SK-N-SH treated with all-trans-retinoic acid at 6 μM for 48 hours (cell line): ENCODE measurements around the gene ARHGAP22.
"Not testable (repeated sequence)": the region's sequence is repeated elsewhere in the genome, so short reads cannot be mapped to it uniquely, and the experiment has no call there.

Source experiments
- ATAC-seq: fragments of 200-7000 bp; cut with Tn5 transposase; 3 replicates; pipeline ENCODE4 v1.9.1; 2020; ENCODE audit warnings: mild to moderate bottlenecking, moderate library complexity
- ARNTL ChIP-seq: fragments of 450-650 bp; formaldehyde crosslinking; IDR thresholded peaks from 2 replicates; pipeline ENCODE4 v1.5.0; 2020; ENCODE audit warnings: low read depth, mild to moderate bottlenecking, moderate library complexity, borderline replicate concordance
- BACH2 ChIP-seq: fragments of 250-450 bp; sonication (Bioruptor Pico); IDR thresholded peaks from 2 replicates; pipeline ENCODE4 v1.9.0; 2021; ENCODE audit warnings: mild to moderate bottlenecking, borderline replicate concordance
- CSDC2 ChIP-seq: fragments of 250-450 bp; sonication (Bioruptor Pico); IDR thresholded peaks from 2 replicates; pipeline ENCODE4 v1.5.0; 2020; ENCODE audit warnings: mild to moderate bottlenecking, moderate library complexity
- CSRNP3 ChIP-seq: fragments of 250-450 bp; sonication (Bioruptor Pico); IDR thresholded peaks from 2 replicates; pipeline ENCODE4 v1.5.1; 2021; ENCODE audit warnings: mild to moderate bottlenecking, moderate library complexity
- GLIS3 ChIP-seq: fragments of 250-450 bp; sonication (Bioruptor Pico); IDR thresholded peaks from 2 replicates; pipeline ENCODE4 v1.5.0; 2020; ENCODE audit warnings: mild to moderate bottlenecking, moderate library complexity
- ISL1 ChIP-seq: fragments of 250-450 bp; sonication (Bioruptor Pico); IDR thresholded peaks from 2 replicates; pipeline ENCODE4 v2.1.2; 2022; ENCODE audit warnings: mild to moderate bottlenecking, moderate library complexity
- OSR1 ChIP-seq: fragments of 250-450 bp; sonication (Bioruptor Pico); IDR thresholded peaks from 2 replicates; pipeline ENCODE4 v1.8.0; 2022; ENCODE audit warnings: moderate library complexity, mild to moderate bottlenecking, inconsistent platforms
- PATZ1 ChIP-seq: fragments of 250-450 bp; sonication (Bioruptor Pico); IDR thresholded peaks from 2 replicates; pipeline ENCODE4 v1.8.0; 2020; ENCODE audit warnings: mild to moderate bottlenecking, moderate library complexity, borderline replicate concordance
- PPARA ChIP-seq: fragments of 250-450 bp; sonication (Bioruptor Pico); IDR thresholded peaks from 2 replicates; pipeline ENCODE4 v1.5.0; 2020; ENCODE audit warnings: mild to moderate bottlenecking, borderline replicate concordance
- RARB ChIP-seq: fragments of 250-450 bp; sonication (Bioruptor Pico); IDR thresholded peaks from 2 replicates; pipeline ENCODE4 v1.8.0; 2021; ENCODE audit warnings: mild to moderate bottlenecking, moderate library complexity
- TCF4 ChIP-seq: fragments of 250-450 bp; sonication (Bioruptor Pico); IDR thresholded peaks from 2 replicates; pipeline ENCODE4 v1.8.0; 2021; ENCODE audit warnings: mild to moderate bottlenecking, moderate library complexity, borderline replicate concordance
- TOX ChIP-seq: fragments of 250-450 bp; sonication (Bioruptor Pico); IDR thresholded peaks from 2 replicates; pipeline ENCODE4 v1.8.0; 2021; ENCODE audit warnings: mild to moderate bottlenecking, moderate library complexity, borderline replicate concordance
- TSHZ2 ChIP-seq: fragments of 250-450 bp; sonication (Bioruptor Pico); IDR thresholded peaks from 2 replicates; pipeline ENCODE4 v1.5.0; 2020; ENCODE audit warnings: mild to moderate bottlenecking, moderate library complexity
- ZC3H10 ChIP-seq: fragments of 250-450 bp; sonication (Bioruptor Pico); IDR thresholded peaks from 2 replicates; pipeline ENCODE4 v1.5.1; 2021; ENCODE audit warnings: mild to moderate bottlenecking, moderate library complexity
- ZFP30 ChIP-seq: fragments of 450-650 bp; formaldehyde crosslinking; IDR thresholded peaks from 2 replicates; pipeline ENCODE4 v1.5.0; 2022; ENCODE audit warnings: mild to moderate bottlenecking, moderate library complexity
- ZNF565 ChIP-seq: fragments of 450-650 bp; formaldehyde crosslinking; conservative IDR thresholded peaks from 2 replicates; pipeline ENCODE4 v1.5.0; 2020; ENCODE audit warnings: low read depth, mild to moderate bottlenecking, moderate library complexity
- ZNF8 ChIP-seq: fragments of 450-650 bp; formaldehyde crosslinking; IDR thresholded peaks from 2 replicates; pipeline ENCODE4 v1.5.0; 2020; ENCODE audit warnings: mild to moderate bottlenecking, moderate library complexity
- TF ChIP-seq, protein P1 (sequence below): fragments of 250-450 bp; sonication (Bioruptor Pico); IDR thresholded peaks from 2 replicates; pipeline ENCODE4 v1.5.1; 2020; ENCODE audit warnings: low read depth, mild to moderate bottlenecking, moderate library complexity

The ARHGAP22 gene

GRCh38 chr10:48648172-48648942 is 43.5 kb upstream of the ARHGAP22 start:
- ATAC-seq, result no peak
- TF ChIP-seq ZFP30 (CRISPR knock-in tag), result no peak
- no peak for TF ChIP-seq ARNTL (CRISPR knock-in tag)

DNA sequence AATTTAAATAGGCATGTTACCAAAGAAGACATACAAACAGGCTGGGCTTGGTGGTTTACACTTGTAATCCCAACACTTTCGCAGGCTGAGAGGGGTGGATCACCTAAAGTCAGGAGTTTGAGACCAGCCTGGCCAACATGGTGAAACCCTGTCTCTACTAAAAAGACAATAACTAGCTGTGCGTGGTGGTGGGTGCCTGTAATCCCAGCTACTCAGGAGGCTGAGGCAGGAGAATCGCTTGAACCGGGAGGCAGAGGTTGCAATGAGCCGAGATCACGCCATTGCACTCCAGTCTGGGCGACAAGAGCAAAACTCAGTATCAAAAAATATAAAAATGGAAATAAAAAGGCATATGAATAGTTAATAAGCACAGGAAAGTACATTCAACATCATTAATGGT is 42.2 kb upstream of the ARHGAP22 start:
- ATAC-seq, result not testable (repeated sequence)

DNA sequence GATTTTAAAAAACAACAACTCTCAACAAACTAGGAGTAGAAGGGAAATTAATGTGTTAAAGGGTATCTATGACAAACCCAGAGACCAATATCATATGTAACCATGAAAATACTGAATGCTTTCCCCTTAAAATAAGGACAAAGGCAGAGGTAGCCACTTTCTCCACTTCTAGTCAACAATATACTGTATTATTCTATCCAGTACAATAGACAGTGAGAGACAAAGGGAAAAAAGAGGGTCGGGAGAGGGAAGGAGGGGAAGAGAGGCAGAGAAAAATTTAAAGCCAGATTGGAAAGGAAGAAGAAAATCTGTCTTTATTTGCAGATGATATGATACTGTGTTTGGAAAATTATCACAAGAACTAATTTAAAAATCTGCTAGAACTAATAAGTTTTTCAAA is 40.7 kb upstream of the ARHGAP22 start:
- TF ChIP-seq ZC3H10 (no peak), TSHZ2 (CRISPR knock-in tag) (no peak), PATZ1 (CRISPR knock-in tag) (no peak), BACH2 (CRISPR knock-in tag) (no peak), TOX (CRISPR knock-in tag) (no peak), TCF4 (CRISPR knock-in tag) (no peak), ZFP30 (CRISPR knock-in tag) (no peak), CSDC2 (CRISPR knock-in tag) (no peak), CSRNP3 (CRISPR knock-in tag) (no peak), PPARA (CRISPR knock-in tag) (no peak), GLIS3 (CRISPR knock-in tag) (no peak)
- TF ChIP-seq, protein P1, sequence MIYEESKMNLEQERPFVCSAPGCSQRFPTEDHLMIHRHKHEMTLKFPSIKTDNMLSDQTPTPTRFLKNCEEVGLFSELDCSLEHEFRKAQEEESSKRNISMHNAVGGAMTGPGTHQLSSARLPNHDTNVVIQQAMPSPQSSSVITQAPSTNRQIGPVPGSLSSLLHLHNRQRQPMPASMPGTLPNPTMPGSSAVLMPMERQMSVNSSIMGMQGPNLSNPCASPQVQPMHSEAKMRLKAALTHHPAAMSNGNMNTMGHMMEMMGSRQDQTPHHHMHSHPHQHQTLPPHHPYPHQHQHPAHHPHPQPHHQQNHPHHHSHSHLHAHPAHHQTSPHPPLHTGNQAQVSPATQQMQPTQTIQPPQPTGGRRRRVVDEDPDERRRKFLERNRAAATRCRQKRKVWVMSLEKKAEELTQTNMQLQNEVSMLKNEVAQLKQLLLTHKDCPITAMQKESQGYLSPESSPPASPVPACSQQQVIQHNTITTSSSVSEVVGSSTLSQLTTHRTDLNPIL (CRISPR knock-in tag), result no peak

GRCh38 chr10:48641099-48641690 is 36.3 kb upstream of the ARHGAP22 start:
- not testable (repeated sequence) for ATAC-seq

More for the DNA sequence above, 40.7 kb upstream of the ARHGAP22 start:
- no peak for ATAC-seq

DNA sequence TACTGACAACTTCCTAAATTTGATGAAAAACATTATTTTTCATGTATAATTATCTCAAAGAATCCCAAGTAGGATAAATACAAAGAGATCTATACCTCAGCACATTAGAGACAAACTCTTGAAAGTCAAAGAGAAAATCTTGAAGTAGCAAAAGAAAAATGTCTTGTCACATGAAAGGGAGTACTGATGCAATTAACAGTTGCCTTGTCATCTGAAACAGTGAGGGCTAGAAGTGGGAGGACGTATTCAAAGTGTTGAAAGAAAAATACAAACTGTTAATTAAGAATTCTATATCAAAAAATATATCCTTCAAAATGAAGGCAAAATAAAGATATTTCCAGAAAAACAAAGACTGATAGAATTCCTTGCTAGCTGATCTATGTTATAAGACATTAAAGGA is 35.5 kb upstream of the ARHGAP22 start:
- TF ChIP-seq PATZ1 (CRISPR knock-in tag), result no peak
- no peak for TF ChIP-seq ISL1 (CRISPR knock-in tag)
- TF ChIP-seq, protein P1 (CRISPR knock-in tag), result no peak
- no peak for TF ChIP-seq ZNF565 (CRISPR knock-in tag)
- no peak for TF ChIP-seq ZNF8
- no peak for TF ChIP-seq TSHZ2 (CRISPR knock-in tag)
- no peak for TF ChIP-seq ZFP30 (CRISPR knock-in tag)
- TF ChIP-seq CSDC2 (CRISPR knock-in tag), result no peak
- no peak for TF ChIP-seq OSR1 (CRISPR knock-in tag)
- no peak for TF ChIP-seq RARB
- ATAC-seq, result no peak
